KG1 (cell line): ENCODE data around the gene TMEM219.
"Not testable (repeated sequence)": the region's sequence is repeated elsewhere in the genome, so short reads cannot be mapped to it uniquely, and the experiment has no call there.

Experiments
- DNase-seq: peaks from one replicate; lab custom pipeline; 2025; lab: John Stamatoyannopoulos, UW

The TMEM219 gene

GRCh38 chr16:30011714-30012504, 50.0 kb downstream of the TMEM219 start:
- no peak for DNase-seq

- DNase-seq: not testable (repeated sequence)
Measured at GRCh38 chr16:30012598-30012997, 50.7 kb downstream of the TMEM219 start.

GRCh38 chr16:30015450-30015849, 53.6 kb downstream of the TMEM219 start:
- not testable (repeated sequence) for DNase-seq

DNA sequence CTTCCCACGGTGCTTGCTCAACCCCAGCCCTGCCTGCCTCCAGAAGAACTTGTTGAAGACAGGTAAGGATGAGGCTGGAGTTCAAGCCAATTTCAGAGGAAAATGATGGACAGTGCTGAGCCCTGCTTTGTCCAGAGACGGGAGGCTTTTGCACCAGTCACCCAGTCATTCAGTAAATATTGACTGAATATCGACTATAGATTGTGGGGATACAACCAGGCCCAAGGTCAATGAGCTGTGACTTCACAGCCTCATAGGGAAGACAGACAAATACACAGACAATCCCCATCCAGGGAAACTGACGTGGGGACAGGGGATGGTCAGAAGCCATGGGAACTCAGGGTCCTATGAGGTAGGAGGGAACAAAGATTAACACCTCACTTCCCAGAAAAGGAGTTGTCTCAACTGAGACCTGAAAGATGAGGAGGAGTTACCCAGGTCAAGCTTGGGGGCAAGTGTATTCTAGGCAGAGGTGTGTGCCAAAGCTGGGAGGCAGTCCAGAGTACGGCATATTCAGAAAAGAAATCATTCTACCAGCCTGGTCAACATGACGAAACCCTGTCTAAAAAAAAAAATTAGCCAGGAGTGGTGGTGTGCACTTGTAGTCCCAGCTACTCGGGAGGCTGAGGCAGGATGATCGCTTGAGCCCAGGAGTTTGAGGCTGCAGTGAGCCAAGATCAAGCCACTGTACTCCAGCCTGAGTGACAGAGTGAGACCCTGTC, 54.8 kb downstream of the TMEM219 start:
- DNase-seq: no peak

- no peak for DNase-seq
Measured at GRCh38 chr16:30017277-30017656, 55.4 kb downstream of the TMEM219 start.

- not testable (repeated sequence) for DNase-seq
Measured at GRCh38 chr16:30017937-30018336, 56.1 kb downstream of the TMEM219 start.

GRCh38 chr16:30018731-30019158, 56.9 kb downstream of the TMEM219 start:
- no peak for DNase-seq
